Astrocyte of the cerebellum (primary cell): Measurements from ENCODE around the gene SCO2.

Source experiments
- DNase-seq: peaks from one replicate; pipeline ENCODE4 v3.0.0-alpha.2; 2011; ENCODE audit warnings: low read depth
- H3K4me3 ChIP-seq: 2 replicates; pipeline ENCODE4 v1.5.1; 2011; ENCODE audit warnings: mild to moderate bottlenecking, low read depth, low read length, moderate library complexity
- in situ Hi-C: cut with HindIII; loops from 2 replicates; pipeline ENCODE4 v1.10.0; 2017; ENCODE audit warnings: low sequenced_read_pairs
- TF ChIP-seq, protein P1 (sequence below): IDR thresholded peaks from 2 replicates; pipeline ENCODE4 v1.5.1; 2012; ENCODE audit warnings: low read length, low read depth, moderate library complexity, mild to moderate bottlenecking; ENCODE audit errors: missing control alignments

Gene SCO2

DNA sequence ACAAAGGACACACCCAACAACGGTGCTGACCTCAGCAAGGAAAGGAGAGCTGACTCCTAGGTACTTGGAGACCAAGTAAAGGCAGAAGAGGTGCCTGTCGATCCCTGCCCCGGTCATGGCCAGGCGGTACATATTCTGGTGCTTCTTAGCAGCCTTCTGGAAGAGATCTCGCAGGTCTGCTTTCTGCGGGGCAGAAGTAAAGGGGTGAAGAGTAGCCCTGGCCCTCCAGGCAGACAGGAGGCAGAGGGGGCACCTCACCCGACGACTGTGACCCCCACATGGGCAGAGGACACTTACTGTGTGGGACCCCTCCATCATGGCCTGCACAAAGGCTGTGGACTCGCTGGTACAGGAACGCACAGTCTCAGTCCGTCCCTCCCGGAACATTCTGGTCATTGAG, 45.5 kb upstream of the SCO2 start:
- in situ Hi-C loops = no loop called here
- DNase-seq = no peak
- H3K4me3 ChIP-seq = no peak overlapping the region
- TF ChIP-seq, protein P1, sequence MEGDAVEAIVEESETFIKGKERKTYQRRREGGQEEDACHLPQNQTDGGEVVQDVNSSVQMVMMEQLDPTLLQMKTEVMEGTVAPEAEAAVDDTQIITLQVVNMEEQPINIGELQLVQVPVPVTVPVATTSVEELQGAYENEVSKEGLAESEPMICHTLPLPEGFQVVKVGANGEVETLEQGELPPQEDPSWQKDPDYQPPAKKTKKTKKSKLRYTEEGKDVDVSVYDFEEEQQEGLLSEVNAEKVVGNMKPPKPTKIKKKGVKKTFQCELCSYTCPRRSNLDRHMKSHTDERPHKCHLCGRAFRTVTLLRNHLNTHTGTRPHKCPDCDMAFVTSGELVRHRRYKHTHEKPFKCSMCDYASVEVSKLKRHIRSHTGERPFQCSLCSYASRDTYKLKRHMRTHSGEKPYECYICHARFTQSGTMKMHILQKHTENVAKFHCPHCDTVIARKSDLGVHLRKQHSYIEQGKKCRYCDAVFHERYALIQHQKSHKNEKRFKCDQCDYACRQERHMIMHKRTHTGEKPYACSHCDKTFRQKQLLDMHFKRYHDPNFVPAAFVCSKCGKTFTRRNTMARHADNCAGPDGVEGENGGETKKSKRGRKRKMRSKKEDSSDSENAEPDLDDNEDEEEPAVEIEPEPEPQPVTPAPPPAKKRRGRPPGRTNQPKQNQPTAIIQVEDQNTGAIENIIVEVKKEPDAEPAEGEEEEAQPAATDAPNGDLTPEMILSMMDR = no peak

GRCh38 chr22:50569896-50570535, 44.6 kb upstream of the SCO2 start:
- in situ Hi-C loops = no loop called here
- TF ChIP-seq, protein P1 = no peak
- no peak for DNase-seq
- H3K4me3 ChIP-seq = no peak overlapping the region

GRCh38 chr22:50569041-50569459, 43.7 kb upstream of the SCO2 start:
- no peak for DNase-seq
- H3K4me3 ChIP-seq = no peak overlapping the region
- in situ Hi-C loops = no loop called here
- TF ChIP-seq, protein P1 = no peak

- no peak overlapping the region for H3K4me3 ChIP-seq
- DNase-seq = no peak
- in situ Hi-C loops = no loop called here
- TF ChIP-seq, protein P1 = no peak
Observed at GRCh38 chr22:50568626-50569025, 43.2 kb upstream of the SCO2 start.

DNA sequence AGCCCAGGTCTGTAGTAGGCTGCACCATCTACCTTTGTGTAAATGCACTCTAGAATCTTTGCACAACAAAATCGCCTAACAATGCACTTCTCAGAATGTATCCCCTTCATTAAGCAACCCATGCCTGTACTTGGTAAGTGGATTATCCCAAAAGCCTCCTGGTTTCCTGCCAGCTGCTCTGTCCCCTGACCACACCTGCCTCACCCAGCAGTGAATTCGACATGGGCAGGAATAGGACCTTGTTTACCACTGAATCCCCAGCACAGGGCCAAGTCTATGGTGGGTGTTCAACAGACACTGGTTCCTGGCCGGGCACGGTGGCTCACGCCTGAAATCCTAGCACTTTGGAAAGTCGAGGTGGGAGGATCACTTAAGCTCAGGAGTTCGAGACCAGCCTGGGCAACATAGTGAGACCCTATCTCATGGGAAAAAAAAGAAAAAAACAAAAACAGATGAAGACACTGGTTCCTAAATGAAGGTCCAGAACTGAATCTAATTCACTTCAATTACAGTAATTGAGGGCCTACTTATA, 42.4 kb upstream of the SCO2 start:
- no peak overlapping the region for H3K4me3 ChIP-seq
- no peak for DNase-seq
- TF ChIP-seq, protein P1 = no peak
- in situ Hi-C loops = no loop called here

- TF ChIP-seq, protein P1 = no peak
- H3K4me3 ChIP-seq = no peak overlapping the region
- in situ Hi-C loops = no loop called here
- no peak for DNase-seq
Observed at GRCh38 chr22:50564289-50564688, 38.9 kb upstream of the SCO2 start.
